Measurements from ENCODE around the gene CHMP6. TPM values are rescaled to one million over a fixed set of nuclear protein-coding genes. Genes with fewer than 3 reads are reported as not detected.

CHMP6 gene
- total RNA-seq, 1 donor from 2014 or later, result 17.5 TPM

DNA sequence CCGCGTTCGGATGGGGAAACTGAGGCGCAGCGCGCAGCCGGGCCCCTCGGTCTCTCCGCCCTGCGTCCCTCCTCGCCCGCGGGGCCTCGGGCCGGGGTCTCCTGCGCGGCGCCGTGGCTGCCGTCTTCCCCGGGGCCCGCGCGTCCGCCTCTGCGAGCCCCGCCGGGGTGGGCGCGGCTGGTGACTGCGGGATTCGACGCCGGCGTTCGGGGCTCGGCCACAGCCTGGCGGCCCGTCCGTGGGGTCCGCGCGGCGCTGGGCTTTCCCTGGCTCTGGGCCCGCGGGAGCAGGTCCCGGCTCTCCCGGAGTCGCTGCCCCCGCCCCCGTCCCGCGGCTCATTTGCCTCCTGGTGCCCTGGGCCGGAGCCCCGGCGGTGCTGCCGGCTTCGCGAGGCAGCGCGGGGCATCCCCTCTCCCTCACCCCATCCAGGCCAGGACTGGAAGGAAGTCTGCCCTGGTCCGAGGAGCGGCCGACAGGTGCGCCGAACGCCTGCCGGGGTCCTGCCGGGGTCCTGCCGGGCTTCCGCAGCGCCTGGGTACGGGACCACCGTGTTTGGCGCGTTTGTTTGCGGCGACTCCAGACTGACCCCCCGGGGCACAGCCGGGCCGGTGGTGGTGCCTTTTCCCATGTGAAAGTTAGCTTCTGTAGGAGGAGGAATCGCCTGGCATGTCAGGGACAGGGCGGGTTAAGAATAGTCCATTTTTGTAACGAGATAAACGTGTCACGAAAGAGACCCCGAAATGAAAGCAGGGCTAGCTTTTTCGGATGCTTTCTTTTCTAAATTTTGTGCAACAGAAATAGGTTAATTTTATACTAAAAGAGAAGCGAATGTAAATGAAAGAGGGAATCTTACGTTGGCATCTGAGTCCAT, 671 bp downstream of the CHMP6 start:
- DNase-seq (ENCODE audit: low read depth), result no peak

DNA sequence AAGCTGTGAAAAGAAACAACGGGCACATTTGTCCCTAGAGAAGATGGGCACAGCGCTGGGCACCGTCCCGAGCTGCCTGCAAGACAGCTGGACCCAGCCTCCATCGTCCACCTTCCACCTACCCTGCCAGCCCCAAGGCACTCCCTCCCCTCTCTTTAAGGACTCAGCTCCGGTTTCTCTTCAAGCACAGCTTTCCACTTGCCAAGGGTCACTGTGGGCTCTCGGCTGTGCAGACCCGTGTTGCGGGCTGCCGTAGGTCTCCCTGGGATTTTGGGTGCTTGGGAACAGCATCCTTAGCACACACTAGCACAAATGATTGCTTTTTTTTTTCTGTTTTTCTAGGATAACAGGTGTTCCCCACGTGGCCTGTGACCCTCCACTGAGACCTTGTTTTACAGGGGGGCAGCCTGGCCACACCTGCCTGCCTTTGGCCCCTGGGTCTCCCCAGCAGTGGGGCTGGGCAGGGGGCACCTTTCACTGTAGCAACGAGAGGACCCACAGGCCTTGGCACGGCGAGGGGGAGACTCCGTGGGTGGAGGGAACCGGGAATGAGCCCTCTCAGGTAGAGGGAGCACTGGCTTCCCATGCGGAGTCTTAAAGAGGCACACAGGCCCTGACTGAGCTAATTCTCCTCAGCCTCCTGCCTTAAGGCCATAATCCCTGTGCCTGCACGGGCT, 1.4 kb downstream of the CHMP6 start:
- DNase-seq (ENCODE audit: low read depth), result no peak

DNA sequence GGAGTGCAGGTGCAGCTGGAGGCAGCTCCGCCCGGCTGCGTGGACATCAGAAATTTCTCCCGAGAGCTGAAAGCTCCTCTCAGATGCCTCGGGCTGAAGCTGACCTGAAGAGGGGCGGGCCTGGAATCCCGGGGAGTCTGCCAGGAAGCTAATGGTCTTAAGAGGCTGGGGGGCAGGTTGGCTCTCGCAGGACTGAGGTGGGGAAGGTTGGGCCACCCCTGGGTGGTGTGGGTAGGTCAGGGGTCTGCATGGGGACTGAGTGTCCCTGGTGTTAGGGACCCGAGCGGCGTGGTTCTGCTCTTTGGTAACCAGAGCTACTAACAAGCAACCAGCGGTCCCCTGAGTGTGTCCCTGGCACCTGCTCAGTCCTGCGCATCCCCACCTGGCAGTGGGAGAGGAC, 3.5 kb downstream of the CHMP6 start:
- DNase-seq (ENCODE audit: low read depth), result no peak

DNA sequence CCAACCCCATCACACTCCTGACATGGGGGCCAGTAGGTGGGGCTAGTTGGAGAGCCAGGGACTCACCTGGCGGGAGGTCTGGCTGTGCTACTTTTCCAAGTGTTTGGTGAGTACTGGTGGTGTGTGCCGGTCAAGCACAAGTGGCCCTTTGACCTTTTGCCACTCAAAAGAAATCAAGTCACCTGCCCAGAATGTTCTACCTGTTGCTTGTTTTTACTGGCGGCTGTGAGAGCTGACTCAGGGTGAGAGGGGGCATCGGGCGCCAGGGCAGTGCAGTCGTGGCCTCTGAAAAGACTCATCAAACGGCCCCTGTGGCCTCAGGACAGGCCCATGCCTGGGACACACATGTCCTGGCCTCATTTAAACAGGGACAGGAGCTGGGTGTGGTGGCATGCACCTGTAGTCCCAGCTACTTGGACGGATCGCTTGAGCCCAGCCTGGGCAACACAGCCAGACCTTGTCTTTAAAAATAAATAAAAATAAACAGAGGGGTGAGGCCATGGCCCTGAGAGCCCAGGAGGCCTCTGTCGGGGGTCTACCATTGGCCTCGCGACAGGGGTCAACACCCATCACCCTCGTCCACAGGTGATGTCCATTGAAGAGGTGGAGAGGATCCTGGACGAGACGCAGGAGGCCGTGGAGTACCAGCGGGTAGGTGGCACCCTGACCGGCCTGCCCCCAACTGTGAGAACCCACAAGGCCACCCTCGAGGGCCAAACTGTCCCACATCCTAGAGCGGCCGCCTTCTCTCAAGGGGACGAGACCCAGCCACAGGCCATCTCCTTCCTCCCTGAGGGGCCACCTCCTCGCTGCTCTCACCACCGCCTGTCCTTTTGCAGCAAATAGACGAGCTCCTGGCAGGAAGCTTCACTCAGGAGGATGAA, 5.0 kb downstream of the CHMP6 start:
- no peak for DNase-seq (ENCODE audit: low read depth)

DNA sequence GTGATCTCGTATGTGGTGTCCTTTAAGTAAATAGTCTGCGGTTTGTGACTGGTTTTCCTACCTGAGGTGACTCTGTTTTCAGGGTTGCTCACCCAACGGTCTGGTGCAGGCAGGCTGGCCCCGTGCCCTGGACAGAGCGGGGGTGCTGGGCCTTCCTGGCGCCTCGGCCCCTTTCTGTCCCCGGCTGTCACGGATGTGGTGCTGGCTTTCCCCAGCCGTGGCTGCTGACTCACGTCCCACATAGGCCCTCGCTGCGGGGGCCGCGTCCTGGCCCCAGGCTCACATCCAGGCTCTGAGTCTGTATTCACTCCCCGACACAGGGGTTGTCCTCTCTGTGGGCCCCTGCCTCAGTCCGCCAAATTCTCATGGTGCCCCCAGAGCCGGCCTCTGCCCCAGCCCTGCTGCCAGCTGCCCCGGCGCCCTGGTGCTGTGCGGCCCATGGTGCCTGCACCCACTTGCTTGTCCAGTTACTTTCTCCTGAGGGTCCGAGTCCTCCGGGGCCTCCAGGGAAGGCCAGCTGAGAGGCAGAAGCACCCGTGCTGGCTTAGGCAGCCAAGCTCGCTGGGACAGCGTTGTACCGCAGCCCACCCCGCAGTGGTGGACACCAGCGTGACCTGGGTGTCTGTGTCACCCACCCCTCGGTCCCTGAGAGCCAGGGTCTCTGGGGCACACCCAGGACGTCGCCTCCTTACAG, 5.9 kb downstream of the CHMP6 start:
- no peak for DNase-seq (ENCODE audit: low read depth)

DNA sequence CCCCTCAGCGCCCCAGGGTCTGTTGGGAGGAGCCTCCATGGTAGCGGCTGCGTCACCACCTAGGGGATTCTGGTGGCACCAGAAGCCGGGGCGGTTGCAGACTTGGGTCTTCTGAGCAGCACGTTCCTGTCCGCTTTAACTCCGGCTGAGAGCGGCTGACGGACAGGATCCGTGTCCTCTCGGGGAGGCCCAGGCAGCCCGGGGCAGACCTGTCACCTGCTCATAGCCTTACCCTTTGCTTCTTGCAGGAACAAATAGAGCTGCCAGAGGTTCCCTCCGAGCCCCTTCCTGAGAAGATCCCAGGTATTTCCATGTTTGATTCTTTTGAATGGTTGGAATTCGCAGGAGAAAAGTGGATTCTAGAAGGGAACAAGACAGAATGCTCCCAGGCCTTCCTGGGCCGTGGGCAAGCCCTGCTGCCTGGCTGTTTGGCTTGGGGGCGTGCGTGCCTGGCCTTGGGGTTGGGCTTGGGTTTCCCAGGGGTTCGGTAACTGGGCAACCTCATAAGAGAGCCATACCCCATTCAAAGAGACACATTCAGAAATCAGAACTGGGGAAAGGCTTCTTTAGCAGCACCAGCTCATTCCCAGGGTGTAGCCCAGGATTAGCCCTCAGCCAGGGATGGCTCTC, 6.6 kb downstream of the CHMP6 start:
- DNase-seq (ENCODE audit: low read depth), result no peak

DNA sequence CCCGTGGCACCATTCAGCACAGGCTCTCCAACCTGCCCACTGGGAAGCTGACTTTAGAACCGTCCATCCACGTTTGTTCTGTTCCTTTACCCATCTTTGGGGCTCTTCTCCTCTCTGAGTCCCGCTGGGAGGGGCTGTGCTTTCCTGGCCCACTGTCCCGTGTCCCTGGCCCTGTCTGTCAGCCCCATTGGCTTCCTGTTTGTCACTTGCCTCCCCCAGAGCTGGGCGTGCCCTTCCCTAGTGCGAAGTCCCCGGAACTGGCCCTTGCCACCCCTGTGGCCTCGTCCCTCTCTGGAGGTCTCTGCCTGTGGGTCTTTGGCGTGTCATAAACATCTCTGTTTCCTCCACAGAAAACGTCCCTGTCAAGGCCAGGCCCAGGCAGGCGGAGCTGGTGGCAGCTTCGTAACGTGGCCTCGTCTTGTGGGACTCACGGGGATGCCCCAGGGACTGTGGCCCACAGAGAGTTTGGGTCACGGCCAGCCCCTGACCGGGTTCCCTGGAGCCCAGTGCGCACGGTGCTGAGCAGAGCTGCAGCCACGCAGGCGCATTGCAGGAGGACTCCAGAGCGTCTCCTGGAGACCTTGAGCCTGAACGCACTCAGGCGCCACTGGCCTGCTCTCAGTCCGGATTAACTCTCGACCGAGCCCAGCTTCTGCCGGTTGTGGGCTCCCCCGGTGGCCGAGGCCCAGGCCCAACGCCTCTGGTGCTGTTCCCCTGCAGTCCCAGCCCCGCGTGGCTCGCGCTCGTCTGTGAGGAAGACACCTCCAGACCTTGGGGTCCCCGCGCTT, 7.3 kb downstream of the CHMP6 start:
- DNase-seq (ENCODE audit: low read depth), result no peak

DNA sequence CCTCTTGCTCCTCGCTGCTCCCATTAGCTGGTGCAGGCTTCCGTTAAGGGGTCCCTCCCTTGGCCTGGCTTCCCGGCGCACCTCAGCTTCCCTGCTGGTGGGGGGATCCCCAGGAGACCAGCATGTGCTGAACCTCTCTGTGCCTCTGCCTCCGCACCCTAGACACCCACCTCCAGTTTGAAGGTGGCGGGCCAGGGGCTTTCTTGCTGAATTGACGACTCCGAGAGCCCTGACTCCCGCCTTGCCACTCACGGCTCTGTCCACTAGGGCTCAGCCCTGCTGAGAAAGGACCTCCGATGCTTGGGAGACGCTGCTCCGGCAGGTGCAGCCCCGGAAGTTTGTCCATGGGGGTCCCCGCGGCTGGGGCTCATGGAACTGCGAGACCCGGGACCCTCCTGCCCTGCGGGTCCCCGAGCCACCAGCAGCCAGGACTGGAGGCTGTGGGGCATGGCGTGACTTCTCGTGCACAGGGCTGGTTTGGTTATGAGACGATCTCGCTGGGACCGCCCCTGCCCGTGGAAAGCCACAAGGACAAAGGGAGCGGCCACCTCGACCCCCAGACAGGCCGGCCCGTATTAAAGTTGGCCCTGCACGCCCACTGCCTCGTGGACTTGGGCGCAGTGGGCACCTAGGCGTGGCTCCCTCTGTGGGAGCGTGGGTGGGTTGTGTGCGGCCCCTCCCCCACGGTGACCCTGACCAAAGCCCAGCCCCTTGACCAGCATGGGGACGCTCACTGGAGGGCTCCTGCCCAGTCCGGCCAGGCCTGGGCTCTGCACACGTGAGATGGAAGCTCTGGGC, 8.1 kb downstream of the CHMP6 start:
- DNase-seq (ENCODE audit: low read depth), result no peak

DNA sequence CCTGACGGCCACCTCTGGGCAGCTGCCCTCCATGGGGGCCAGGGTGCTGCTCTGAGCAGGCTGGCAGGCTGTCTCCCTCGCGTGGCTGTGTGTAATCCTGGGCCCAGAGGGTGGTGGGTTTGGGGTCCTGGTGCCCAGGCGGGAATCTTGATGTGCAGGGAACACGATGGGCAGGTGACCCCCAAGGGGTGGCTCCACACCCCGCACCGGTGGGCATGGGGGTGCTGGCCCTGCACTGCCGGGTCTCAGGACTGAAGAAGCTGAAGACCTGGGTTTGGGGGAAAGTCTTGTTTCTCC, 8.6 kb downstream of the CHMP6 start:
- no peak for DNase-seq (ENCODE audit: low read depth)

DNA sequence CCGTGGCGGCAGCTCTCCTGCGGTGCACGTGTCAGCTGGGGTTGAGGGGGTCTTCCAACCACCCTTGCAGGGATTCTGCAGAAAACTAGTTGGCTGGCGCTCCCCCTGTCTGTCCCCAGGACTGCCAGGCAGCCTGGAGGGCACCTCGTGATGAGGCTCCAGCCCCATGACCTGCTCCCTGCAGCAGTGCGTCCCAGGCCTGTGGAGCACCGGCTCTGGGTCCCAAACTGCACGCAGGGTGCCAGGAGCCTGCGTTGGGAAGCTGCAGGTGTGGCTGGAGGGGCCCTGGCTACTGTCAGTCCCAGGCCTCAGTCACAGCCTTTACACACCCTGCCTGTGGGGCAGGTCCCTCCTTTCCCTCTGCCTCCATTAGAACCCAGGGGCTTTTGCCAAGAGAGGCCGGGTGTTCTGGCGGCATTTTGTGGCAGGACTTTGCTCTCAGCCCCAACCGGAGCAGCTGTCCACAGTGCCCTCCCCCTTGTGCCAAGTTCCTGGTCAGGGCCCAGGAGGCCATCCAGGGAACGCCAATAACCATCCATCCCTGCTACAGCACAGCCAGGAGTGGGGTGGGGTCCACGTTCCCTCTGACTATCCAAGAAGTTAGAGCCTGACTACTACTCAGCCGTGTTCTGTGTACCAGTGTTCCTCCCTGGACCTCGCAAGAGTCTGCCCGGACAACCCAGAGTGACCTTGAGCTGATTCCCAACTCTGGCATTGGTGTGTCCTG, 9.2 kb downstream of the CHMP6 start:
- no peak for DNase-seq (ENCODE audit: low read depth)

DNA sequence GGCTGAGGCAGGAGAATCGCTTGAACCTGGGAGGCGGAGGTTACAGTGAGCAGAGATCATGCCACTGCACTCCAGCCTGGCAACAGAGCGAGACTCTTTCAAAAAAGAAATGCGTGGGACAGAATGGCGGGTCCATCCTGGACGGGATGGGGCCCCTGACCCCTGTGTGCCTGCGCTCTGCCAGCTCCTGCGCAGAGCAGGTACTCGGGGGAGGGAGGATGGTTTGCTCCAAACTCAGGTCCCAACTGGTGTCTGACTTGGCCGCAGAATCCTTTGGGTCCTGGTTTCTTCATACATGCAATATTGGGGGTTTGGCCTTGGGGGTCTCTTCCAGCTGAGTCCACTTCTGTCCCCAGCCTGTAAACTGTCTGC, 10.4 kb downstream of the CHMP6 start:
- DNase-seq (ENCODE audit: low read depth), result no peak

DNA sequence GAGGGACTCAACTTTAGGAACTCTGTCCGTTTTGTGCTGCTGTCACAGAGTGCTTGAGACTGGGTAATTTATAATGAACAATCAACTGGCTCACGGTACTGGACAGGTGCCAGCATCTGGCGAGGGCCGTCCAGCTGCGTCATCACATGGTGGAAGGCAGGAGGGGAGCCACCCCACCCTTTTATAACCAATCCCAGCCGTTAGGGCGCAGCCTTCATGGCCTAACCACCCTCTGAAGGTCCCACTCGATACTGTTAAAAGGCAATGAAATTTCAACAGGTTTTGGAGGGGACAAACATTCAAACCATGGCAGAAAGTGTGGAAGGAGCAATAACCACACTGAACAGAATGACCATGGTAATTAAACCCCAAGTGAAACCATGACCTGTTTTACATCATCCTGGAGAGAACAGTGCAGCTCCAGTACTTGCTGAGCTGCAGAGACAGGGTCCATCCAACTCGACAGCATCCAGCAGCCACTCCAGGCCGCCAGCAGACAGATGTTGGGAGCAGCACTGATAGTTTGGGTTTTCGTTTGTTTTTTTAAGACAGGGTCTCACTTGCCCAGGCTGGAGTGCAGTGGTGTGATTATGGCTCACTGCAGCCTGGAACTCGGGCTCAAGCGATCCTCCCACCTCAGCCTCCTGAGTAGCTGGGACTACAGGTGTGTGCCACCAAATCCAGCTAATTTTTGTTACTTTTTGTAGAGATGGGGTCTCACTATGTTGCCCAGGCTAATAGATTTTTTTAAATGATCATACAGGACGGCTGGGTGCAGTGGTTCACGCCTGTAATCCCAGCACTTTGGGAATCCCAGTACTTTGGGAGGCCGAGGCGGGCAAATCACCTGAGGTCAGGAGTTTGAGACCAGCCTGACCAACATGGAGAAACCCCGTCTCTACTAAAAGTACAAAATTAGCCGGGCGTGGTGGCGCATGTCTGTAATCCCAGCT, 11.0 kb downstream of the CHMP6 start:
- DNase-seq (ENCODE audit: low read depth), result peak; percentile 45

DNA sequence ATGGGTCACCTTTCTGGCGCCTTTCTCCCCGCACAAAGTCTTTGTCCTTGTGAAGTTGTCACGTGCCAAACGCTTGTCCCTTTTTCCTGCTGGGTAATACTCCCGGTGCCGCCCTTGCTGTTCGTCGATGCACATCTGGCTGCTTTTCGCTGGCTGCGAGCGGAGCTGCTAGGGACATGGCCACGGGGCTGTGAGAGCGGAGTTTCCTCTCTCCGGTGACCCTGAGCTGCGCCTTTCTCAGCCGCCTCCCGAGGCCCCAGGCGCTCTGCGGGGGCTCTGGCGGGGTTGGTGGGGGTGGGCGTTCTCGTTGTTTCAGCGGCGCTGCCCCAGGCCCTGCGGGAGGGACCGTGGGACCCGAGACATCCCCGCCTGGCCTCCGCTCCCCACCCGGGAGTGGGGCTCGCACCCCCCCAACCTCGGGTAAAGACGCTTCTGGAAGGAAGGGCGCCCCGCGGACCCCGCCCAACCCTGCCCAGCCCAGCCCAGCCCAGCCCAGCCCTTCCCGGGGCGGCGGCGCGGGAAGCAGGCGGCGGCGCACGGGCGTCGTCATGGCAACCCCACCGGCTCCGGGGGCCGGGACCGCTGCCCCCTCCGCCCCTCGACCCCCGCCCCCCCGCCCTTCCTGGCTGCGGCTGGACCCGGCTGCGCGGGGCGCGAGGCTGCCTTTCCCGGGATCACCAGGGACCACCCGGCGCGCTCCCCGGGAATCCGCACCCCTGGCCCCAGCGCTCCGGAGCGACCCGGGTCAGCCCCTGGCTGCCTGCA, 12.3 kb downstream of the CHMP6 start:
- no peak for DNase-seq (ENCODE audit: low read depth)

DNA sequence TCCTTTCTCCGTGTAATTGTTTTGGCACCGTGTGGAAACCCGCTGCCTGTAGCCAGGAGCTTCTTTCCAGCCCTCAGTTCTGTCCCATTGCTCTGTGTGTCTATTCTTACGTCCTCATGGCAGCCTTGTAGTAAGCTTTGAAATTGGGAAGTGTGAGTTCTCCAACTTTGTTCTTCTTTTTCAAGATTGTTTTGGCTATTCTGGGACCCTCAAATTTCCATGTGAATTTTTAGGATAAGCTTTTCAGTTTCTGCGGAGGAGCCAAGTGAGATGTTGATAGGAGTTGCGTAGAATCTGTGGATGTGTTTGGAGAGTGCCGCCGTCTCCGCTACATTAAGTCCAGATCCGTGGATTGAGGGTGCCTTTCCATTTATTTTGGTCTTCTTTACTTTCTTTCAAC, 15.2 kb downstream of the CHMP6 start:
- DNase-seq (ENCODE audit: low read depth), result no peak

DNA sequence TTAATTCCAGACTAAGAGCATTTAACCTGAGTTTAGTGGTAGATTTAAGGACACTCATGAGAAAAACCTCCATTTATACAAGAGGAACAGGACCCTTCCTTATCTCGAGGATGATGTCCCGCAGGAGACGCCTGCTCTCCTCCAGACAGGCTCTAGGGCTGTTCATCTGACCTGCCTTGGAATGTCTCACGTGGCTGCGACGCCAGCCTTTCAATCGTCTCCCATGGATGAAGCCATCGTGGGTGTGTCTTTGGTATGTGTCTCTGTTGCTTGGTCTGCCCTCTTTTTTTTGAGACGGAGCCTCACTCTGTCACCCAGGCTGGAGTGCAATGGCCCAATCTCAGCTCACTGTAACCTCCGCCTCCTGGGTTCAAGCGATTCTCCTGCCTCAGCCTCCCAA, 16.5 kb downstream of the CHMP6 start:
- no peak for DNase-seq (ENCODE audit: low read depth)

DNA sequence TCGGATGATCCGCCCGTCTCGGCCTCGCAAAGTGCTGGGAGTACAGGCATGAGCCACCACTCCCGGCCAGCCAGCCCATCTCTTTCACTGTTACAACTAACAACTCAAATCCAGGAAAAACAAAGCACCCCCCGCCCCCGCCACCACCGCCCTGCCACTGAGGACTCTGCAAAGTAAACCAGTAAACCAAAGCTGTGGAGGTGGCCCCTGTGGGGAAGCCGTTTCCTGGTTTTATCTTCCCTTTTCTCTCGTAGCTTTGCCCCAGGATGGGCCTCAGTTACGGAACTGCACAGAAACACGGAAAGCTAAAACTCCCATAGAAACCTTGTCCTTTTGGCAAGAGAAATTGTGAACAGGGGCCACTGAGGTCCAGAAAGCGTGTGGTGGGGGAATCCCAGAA, 17.5 kb downstream of the CHMP6 start:
- DNase-seq (ENCODE audit: low read depth), result no peak

DNA sequence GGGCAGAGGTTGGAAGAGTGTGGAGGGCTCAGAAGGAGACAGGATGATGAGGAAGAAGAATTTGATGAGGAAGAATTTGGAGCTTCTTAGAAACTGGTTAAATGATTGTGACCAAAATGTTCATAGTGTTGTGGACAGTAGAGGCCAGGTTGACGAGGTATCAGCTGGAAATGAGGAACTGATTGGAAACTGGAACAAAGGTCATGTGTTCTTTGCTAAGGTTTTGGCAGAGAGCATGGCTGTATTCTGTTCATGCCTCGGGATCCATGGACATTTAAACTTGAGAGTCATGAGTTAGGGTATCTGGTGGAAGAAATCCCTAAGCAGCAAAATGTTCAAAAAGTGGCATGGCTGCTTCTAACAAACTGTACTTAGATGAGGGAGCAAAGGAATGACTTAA, 19.3 kb downstream of the CHMP6 start:
- DNase-seq (ENCODE audit: low read depth), result no peak
